ENCODE results near the gene CTNND1. TPM values are rescaled to one million over a fixed set of nuclear protein-coding genes. Genes with fewer than 3 reads are reported as not detected.

Gene CTNND1
- total and polyA plus RNA-seq, 7 experiments from 2014 or later = 0.80 to 32.0 (median 13.4) TPM

GRCh38 chr11:57742087-57742452 is 19.5 kb upstream of the CTNND1 start:
- Mint-ChIP-seq H3K4me3 (peak overlapping the region; percentile 90 to 100 (median 99)), H3K4me1 (peaks cover 12 to 54% (median 47%) of the 10 kb centered on the region in 7 donors), H3K36me3 (peaks cover 4 to 45% (median 18%) of the 10 kb centered on the region in 5 donors), H3K9me3 (peaks cover 0 to 4% (median 0%) of the 10 kb centered on the region in 11 donors), H3K27ac (peak overlapping the region; percentile 97 to 100 (median 98)), H3K27me3 (no peaks in the 10 kb centered on the region)
- Histone ChIP-seq H3K9me3 (ENCODE audit: control insufficient read depth in 2 of 3, low read length in 3 of 3) (no peaks in the 10 kb centered on the region), H3K27me3 (ENCODE audit: control insufficient read depth in 2 of 2, insufficient read depth in 2 of 2, low read length in 2 of 2) (no peaks in the 10 kb centered on the region), H3K36me3 (ENCODE audit: control insufficient read depth in 2 of 3, insufficient read depth in 3 of 3, low read length in 3 of 3) (peaks cover 0 to 56% (median 5%) of the 10 kb centered on the region in 3 experiments), H3K4me1 (ENCODE audit: control insufficient read depth in 2 of 2, insufficient read depth in 2 of 2, low read length in 2 of 2) (peaks cover 16 to 23% of the 10 kb centered on the region in 2 donors), H3K27ac (ENCODE audit: low read depth, low read length) (peak overlapping the region; percentile 93), H3K4me3 (ENCODE audit: low read length) (peak overlapping the region; percentile 86)
- DNase-seq (no peak), ATAC-seq (no peak)
- intact Hi-C loops (cut with micrococcal nuclease) = loop anchor here in 1 of 2 donors (10.0 kb wide), 1 partner anchor 1313 kb away; no protein-coding TSS in a partner anchor
- POLR2A ChIA-PET = interaction anchor here (0.6 to 4.0 kb wide), 25 partner anchors 10 to 901 kb away, joined by 3 to 26 read pairs (median 5); partner anchors contain the start of genes BTBD18, LPXN, MED19 and SSRP1
- CTCF ChIA-PET = interaction anchor here (2.2 kb wide), 1 partner anchor 58 kb away, joined by 16 read pairs; no protein-coding TSS in a partner anchor

GRCh38 chr11:57744357-57744756 is 17.2 kb upstream of the CTNND1 start:
- DNase-seq (no peak), ATAC-seq (no peak)
- Histone ChIP-seq H3K4me1 (ENCODE audit: control insufficient read depth in 2 of 2, insufficient read depth in 2 of 2, low read length in 2 of 2) (peaks cover 16 to 23% of the 10 kb centered on the region in 2 donors), H3K27ac (ENCODE audit: low read depth, low read length) (peak overlapping the region; percentile 31), H3K9me3 (ENCODE audit: control insufficient read depth in 2 of 3, low read length in 3 of 3) (no peaks in the 10 kb centered on the region), H3K27me3 (ENCODE audit: control insufficient read depth in 2 of 2, insufficient read depth in 2 of 2, low read length in 2 of 2) (no peaks in the 10 kb centered on the region), H3K4me3 (ENCODE audit: low read length) (no peak overlapping the region), H3K36me3 (ENCODE audit: control insufficient read depth in 2 of 3, insufficient read depth in 3 of 3, low read length in 3 of 3) (peaks cover 0 to 41% (median 5%) of the 10 kb centered on the region in 3 experiments)
- ChIA-PET CTCF (interaction anchor here (1.1 to 2.5 kb wide), 2 partner anchors 12 to 56 kb away, joined by 5 to 12 read pairs; no protein-coding TSS in a partner anchor), POLR2A (interaction anchor here (0.7 to 4.0 kb wide), 3 partner anchors 12 to 56 kb away, joined by 3 to 26 read pairs (median 4); no protein-coding TSS in a partner anchor)
- H3K27ac Mint-ChIP-seq = peak overlapping the region; percentile 3 to 97 (median 60)
- intact Hi-C loops (cut with micrococcal nuclease) = loop anchor here in 1 of 2 donors (10.0 kb wide), 1 partner anchor 1310 kb away; no protein-coding TSS in a partner anchor
- no peaks in the 10 kb centered on the region for H3K27me3 Mint-ChIP-seq
- H3K36me3 Mint-ChIP-seq = peaks cover 4 to 37% (median 18%) of the 10 kb centered on the region in 5 donors
- peak overlapping the region in 8 of 10 donors; percentile 31 to 70 (median 52) for H3K4me3 Mint-ChIP-seq
- peaks cover 12 to 62% (median 55%) of the 10 kb centered on the region in 7 donors for H3K4me1 Mint-ChIP-seq
- H3K9me3 Mint-ChIP-seq = peaks cover 0 to 4% (median 0%) of the 10 kb centered on the region in 11 donors

GRCh38 chr11:57745206-57745605 is 16.4 kb upstream of the CTNND1 start:
- H3K36me3 Mint-ChIP-seq = peaks cover 4 to 37% (median 18%) of the 10 kb centered on the region in 5 donors
- no peak for DNase-seq
- H3K4me1 Mint-ChIP-seq = peaks cover 12 to 62% (median 55%) of the 10 kb centered on the region in 7 donors
- no peak overlapping the region for H3K27ac ChIP-seq (ENCODE audit: low read depth, low read length)
- H3K27me3 Mint-ChIP-seq = no peaks in the 10 kb centered on the region
- H3K9me3 ChIP-seq (ENCODE audit: control insufficient read depth in 2 of 3, low read length in 3 of 3) = no peaks in the 10 kb centered on the region
- peak overlapping the region in 2 of 10 donors; percentile 7 to 33 for H3K4me3 Mint-ChIP-seq
- H3K9me3 Mint-ChIP-seq = peaks cover 0 to 4% (median 0%) of the 10 kb centered on the region in 11 donors
- peaks cover 16 to 23% of the 10 kb centered on the region in 2 donors for H3K4me1 ChIP-seq (ENCODE audit: control insufficient read depth in 2 of 2, insufficient read depth in 2 of 2, low read length in 2 of 2)
- H3K27ac Mint-ChIP-seq = peak overlapping the region; percentile 0 to 97 (median 65)
- H3K4me3 ChIP-seq (ENCODE audit: low read length) = no peak overlapping the region
- H3K36me3 ChIP-seq (ENCODE audit: control insufficient read depth in 2 of 3, insufficient read depth in 3 of 3, low read length in 3 of 3) = peaks cover 0 to 42% (median 5%) of the 10 kb centered on the region in 3 experiments
- no peaks in the 10 kb centered on the region for H3K27me3 ChIP-seq (ENCODE audit: control insufficient read depth in 2 of 2, insufficient read depth in 2 of 2, low read length in 2 of 2)
- ATAC-seq = no peak
- ChIA-PET CTCF (interaction anchor here (2.5 kb wide), 1 partner anchor 55 kb away, joined by 12 read pairs; no protein-coding TSS in a partner anchor), POLR2A (interaction anchor here (0.6 to 1.0 kb wide), 2 partner anchors 62 to 92 kb away, joined by 3 to 4 read pairs; no protein-coding TSS in a partner anchor)
- intact Hi-C loops (cut with micrococcal nuclease) = loop anchor here in 1 of 2 donors (10.0 kb wide), 1 partner anchor 1310 kb away; no protein-coding TSS in a partner anchor

GRCh38 chr11:57746920-57747319 is 14.7 kb upstream of the CTNND1 start:
- Histone ChIP-seq H3K4me3 (ENCODE audit: low read length) (no peak overlapping the region), H3K9me3 (ENCODE audit: control insufficient read depth in 2 of 3, low read length in 3 of 3) (no peaks in the 10 kb centered on the region), H3K27me3 (ENCODE audit: control insufficient read depth in 2 of 2, insufficient read depth in 2 of 2, low read length in 2 of 2) (no peaks in the 10 kb centered on the region), H3K36me3 (ENCODE audit: control insufficient read depth in 2 of 3, insufficient read depth in 3 of 3, low read length in 3 of 3) (peaks cover 0 to 36% (median 5%) of the 10 kb centered on the region in 3 experiments), H3K27ac (ENCODE audit: low read depth, low read length) (no peak overlapping the region), H3K4me1 (ENCODE audit: control insufficient read depth in 2 of 2, insufficient read depth in 2 of 2, low read length in 2 of 2) (peaks cover 11 to 20% of the 10 kb centered on the region in 2 donors)
- Mint-ChIP-seq H3K4me3 (no peak overlapping the region), H3K36me3 (peaks cover 2 to 40% (median 15%) of the 10 kb centered on the region in 5 donors), H3K9me3 (peaks cover 0 to 2% (median 0%) of the 10 kb centered on the region in 11 donors), H3K4me1 (peaks cover 14 to 57% (median 47%) of the 10 kb centered on the region in 7 donors), H3K27me3 (no peaks in the 10 kb centered on the region), H3K27ac (peak overlapping the region; percentile 25 to 87 (median 73))
- POLR2A ChIA-PET = interaction anchor here (0.6 kb wide), 1 partner anchor 46 kb away, joined by 4 read pairs; no protein-coding TSS in a partner anchor
- CTCF ChIA-PET = interaction anchor here (2.3 kb wide), 1 partner anchor 54 kb away, joined by 14 read pairs; no protein-coding TSS in a partner anchor
- ATAC-seq (no peak), DNase-seq (no peak)
- intact Hi-C loops (cut with micrococcal nuclease) = loop anchor here in 1 of 2 donors (10.0 kb wide), 1 partner anchor 1308 kb away; no protein-coding TSS in a partner anchor

- intact Hi-C loops (cut with micrococcal nuclease) = loop anchor here (1.0 kb wide), 1 partner anchor 49 kb away; no protein-coding TSS in a partner anchor
- POLR2A ChIA-PET = interaction anchor here (0.6 to 1.8 kb wide), 3 partner anchors 10 to 50 kb away, joined by 3 to 7 read pairs (median 6); partner anchors contain the start of gene SELENOH
Observed at GRCh38 chr11:57751176-57751575, 10.4 kb upstream of the CTNND1 start.

GRCh38 chr11:57751676-57752253 is 9.8 kb upstream of the CTNND1 start, which contains the start of gene BTBD18:
Gene BTBD18, minus strand, starts transcription at chr11:57751819. Its CDS starts 631 bp downstream, at chr11:57751188.
- DNase-seq = peak in 3 of 9 donors; percentile 9 to 17 (median 14)
- CTCF ChIA-PET = interaction anchor here (0.6 to 3.5 kb wide), 3 partner anchors 49 to 1442 kb away, joined by 3 to 30 read pairs (median 3); no protein-coding TSS in a partner anchor
- peak; percentile 59 for ATAC-seq

More at GRCh38 chr11:57751176-57751575, 10.4 kb upstream of the CTNND1 start:
- Mint-ChIP-seq H3K4me3 (no peak overlapping the region), H3K4me1 (peaks cover 2 to 28% (median 22%) of the 10 kb centered on the region in 7 donors), H3K36me3 (peaks cover 0 to 11% (median 9%) of the 10 kb centered on the region in 5 donors), H3K27ac (peak overlapping the region in 7 of 9 donors; percentile 51 to 81 (median 69)), H3K9me3 (no peaks in the 10 kb centered on the region), H3K27me3 (no peaks in the 10 kb centered on the region)
- no peak for ATAC-seq
- Histone ChIP-seq H3K36me3 (ENCODE audit: control insufficient read depth in 2 of 3, insufficient read depth in 3 of 3, low read length in 3 of 3) (peaks cover 0 to 4% (median 0%) of the 10 kb centered on the region in 3 experiments), H3K9me3 (ENCODE audit: control insufficient read depth in 2 of 3, low read length in 3 of 3) (no peaks in the 10 kb centered on the region), H3K27me3 (ENCODE audit: control insufficient read depth in 2 of 2, insufficient read depth in 2 of 2, low read length in 2 of 2) (no peaks in the 10 kb centered on the region), H3K27ac (ENCODE audit: low read depth, low read length) (no peak overlapping the region), H3K4me3 (ENCODE audit: low read length) (no peak overlapping the region), H3K4me1 (ENCODE audit: control insufficient read depth in 2 of 2, insufficient read depth in 2 of 2, low read length in 2 of 2) (peaks cover 0 to 3% of the 10 kb centered on the region in 2 donors)
- CTCF ChIA-PET = interaction anchor here (0.6 to 3.5 kb wide), 3 partner anchors 49 to 1443 kb away, joined by 3 to 30 read pairs (median 3); no protein-coding TSS in a partner anchor
- no peak for DNase-seq

More at GRCh38 chr11:57751676-57752253, 9.8 kb upstream of the CTNND1 start, which contains the start of gene BTBD18:
- Mint-ChIP-seq H3K36me3 (peaks cover 0 to 11% (median 9%) of the 10 kb centered on the region in 5 donors), H3K4me3 (no peak within 1 kb of the TSS), H3K9me3 (no peaks in the 10 kb centered on the region), H3K27ac (peak within 1 kb of the TSS in 8 of 9 donors; percentile 48 to 86 (median 67)), H3K4me1 (peaks cover 2 to 27% (median 24%) of the 10 kb centered on the region in 7 donors), H3K27me3 (no peaks in the 10 kb centered on the region)
- POLR2A ChIA-PET = interaction anchor here (0.6 to 1.8 kb wide), 6 partner anchors 10 to 772 kb away, joined by 3 to 7 read pairs (median 5); partner anchors contain the start of gene SELENOH
- intact Hi-C loops (cut with micrococcal nuclease) = loop anchor here (1.0 kb wide), 1 partner anchor 49 kb away; no protein-coding TSS in a partner anchor
- H3K9me3 ChIP-seq (ENCODE audit: control insufficient read depth in 2 of 3, low read length in 3 of 3) = no peaks in the 10 kb centered on the region
- no peak within 1 kb of the TSS for H3K27ac ChIP-seq (ENCODE audit: low read depth, low read length)
- H3K4me1 ChIP-seq (ENCODE audit: control insufficient read depth in 2 of 2, insufficient read depth in 2 of 2, low read length in 2 of 2) = peaks cover 0 to 3% of the 10 kb centered on the region in 2 donors
- H3K4me3 ChIP-seq (ENCODE audit: low read length) = no peak within 1 kb of the TSS
- no peaks in the 10 kb centered on the region for H3K27me3 ChIP-seq (ENCODE audit: control insufficient read depth in 2 of 2, insufficient read depth in 2 of 2, low read length in 2 of 2)
- peaks cover 0 to 4% (median 0%) of the 10 kb centered on the region in 3 experiments for H3K36me3 ChIP-seq (ENCODE audit: control insufficient read depth in 2 of 3, insufficient read depth in 3 of 3, low read length in 3 of 3)

Data from naive thymus-derived CD4-positive, alpha-beta T cell (primary cell).